GM18498 (cell line): Measurements from ENCODE around the gene AKAP11.
"Not testable (repeated sequence)": the region's sequence is repeated elsewhere in the genome, so short reads cannot be mapped to it uniquely, and the experiment has no call there.

ENCODE experiments used
- ATAC-seq: cut with Tn5 transposase; IDR thresholded peaks from one replicate; pipeline ENCODE4 v1.9.1; 2021; ENCODE audit warnings: mild to moderate bottlenecking, moderate library complexity; ENCODE audit not compliant: unreplicated experiment

AKAP11 gene, protein sequence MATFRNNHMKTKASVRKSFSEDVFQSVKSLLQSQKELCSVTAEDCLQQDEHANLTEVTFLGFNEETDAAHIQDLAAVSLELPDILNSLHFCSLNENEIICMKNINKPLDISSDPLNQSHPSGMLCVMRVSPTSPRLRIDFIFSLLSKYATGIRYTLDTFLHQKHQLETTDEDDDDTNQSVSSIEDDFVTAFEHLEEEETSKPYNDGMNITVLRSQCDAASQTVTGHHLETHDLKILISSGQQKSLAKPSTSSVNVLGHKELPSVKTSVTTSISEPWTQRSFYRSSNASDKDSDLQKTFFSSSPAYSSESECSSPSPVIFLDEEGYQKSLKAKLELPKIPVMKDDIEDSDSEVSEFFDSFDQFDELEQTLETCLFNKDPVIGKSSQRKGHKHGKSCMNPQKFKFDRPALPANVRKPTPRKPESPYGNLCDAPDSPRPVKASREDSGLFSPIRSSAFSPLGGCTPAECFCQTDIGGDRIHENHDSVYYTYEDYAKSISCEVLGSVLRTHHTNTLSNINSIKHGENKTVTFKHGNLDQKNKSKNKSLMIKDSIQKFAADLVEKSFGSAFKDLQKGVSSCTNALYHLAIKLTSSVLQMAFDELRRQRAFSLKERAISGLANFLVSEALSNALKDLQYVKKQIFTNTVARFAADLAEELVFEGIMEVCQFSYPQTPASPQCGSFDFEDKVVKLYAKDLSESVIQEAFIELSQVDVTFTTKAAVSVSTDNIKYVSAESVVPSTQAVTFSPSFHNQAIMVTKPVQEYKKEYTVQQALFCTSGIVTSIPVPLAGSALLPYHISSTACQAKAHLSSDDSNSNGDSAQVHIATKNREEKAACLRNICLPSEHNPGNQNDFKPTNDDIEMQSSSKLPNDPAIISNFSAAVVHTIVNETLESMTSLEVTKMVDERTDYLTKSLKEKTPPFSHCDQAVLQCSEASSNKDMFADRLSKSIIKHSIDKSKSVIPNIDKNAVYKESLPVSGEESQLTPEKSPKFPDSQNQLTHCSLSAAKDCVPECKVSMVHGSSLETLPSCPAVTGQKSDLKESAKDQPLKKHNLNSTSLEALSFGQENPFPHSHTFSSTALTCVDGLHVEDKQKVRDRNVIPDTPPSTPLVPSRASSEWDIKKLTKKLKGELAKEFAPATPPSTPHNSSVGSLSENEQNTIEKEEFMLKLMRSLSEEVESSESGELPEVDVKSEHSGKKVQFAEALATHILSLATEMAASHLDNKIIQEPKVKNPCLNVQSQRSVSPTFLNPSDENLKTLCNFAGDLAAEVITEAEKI (N-terminal part only)

DNA sequence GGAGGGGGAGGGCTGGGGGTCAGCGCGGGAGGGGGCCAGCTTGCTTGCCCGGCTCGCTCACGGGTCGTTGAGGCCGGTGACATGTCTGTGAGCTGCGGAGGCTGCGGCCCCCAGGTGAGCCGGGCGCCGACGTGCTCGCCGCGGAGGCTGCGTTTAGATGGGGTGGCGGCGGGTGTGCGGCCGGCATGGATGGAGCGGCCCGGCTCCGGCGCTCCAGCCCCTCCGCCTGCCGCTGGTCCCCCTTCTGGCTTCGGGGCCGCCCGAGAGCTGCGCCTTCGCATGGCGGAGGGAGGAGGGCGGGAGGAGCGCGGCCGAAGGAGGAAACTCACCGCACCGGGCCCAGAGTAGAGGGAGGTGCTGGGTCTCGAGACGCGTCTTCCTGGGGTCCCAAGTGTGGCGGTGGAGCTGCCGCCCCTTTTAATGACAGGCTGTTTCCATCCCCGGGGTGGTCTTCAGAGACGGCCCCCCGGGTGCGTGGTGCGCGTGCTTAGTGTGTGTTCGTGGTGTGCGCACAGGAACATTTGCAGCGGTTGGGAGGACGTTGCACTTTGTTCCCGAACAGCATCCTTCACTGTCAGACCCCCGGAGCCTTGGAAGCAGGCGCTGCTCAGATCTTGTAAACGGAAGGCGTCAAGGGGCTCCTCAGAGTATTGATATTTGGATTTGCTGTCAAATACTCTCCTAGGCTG, at the start of gene AKAP11:
TSS of gene AKAP11 (plus strand) at position 38 of the 689 bp plus-strand sequence. CDS start 14,197 bp downstream, outside the sequence.
- ATAC-seq, result peak; percentile 8

DNA sequence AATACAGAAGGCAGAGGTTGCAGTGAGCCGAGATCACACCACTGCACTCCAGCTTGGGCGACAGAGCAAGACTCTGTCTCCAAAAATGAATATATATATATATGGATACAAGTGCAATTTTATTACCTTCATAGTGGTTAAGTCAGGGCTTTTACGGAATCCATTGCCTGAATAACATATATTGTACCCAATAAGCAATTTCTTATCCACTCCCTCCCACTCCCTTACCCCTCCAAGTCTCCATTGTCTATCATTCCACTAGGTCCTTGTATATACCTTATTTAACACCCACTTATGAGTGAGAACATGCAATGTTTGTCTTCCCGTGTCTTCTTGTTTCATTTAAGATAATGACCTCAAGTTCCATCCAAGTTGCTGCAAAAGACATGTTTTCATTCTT, 48.3 kb upstream of the AKAP11 start:
- ATAC-seq, result no peak

DNA sequence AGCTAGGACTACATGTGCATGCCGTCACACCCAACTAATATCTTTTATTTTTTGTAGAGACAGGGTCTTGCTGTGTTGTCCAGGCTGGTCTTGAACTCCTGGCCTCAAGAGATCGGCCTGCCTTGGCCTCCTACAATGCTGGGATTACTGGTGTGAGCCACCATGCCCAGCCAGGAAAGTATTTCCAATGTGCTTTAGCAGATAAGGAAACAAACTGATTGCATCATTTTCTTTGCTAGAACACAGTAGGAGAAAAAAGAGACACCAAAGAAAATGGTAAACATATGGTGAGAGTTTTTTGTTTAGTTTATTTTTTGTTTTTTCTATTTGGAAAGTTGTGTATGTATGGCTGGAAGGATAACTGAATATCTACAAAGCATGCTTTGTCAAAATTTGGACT, 46.9 kb upstream of the AKAP11 start:
- ATAC-seq, result no peak

DNA sequence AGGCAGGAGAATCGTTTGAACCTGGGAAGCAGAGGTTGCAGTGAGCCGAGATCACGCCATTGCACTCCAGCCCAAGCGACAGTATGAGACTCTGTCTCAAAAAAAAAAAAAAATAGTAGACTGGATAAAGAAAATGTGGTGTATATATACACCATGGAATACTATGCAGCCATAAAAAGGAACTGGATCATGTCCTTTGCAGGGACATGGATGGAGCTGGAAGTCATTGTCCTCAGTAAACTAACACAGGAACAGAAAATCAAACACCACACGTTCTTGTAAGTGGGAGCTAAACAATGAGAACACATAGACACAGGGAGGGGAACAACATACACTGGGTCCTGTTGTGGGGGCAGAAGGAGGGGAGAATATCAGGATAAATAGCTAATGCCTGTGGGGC, 45.2 kb upstream of the AKAP11 start:
- not testable (repeated sequence) for ATAC-seq

DNA sequence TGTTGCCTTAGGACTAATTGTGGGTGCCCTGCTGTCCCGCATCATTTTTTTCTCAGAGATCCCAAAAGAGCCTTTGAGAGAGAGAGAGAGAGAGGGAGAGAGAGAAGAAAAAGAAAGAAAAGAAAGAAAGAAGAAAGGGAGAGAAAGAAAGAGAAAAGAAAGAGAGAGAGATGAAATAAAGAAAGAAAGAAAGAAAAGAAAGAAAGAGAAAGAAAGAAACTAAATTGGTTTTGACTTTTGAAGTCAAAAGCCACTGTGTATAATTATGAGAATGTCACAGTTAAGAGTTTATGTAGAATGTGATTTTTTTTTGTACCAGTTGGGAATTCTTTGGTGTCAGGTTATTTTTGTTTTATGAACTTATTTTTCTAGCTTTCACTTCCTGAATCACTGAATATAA, 43.4 kb upstream of the AKAP11 start:
- ATAC-seq, result no peak

DNA sequence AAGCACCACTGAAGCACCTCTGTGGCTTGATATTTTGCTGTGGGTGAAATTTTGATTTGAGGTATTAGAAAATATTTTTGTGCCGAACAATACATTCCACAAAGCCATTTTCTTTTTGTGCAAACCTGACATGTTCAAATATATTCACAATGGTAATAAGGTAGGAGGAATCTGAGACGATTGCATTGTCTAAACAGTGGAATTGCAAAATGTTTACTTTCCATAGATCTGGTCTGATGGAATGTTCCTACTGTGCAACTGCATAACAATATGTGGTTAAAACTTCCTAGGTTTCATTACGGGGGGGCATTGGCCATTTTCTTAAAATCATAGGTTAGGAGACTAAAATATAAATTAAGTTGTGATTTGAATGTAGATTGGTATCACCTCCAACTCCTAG, 42.7 kb upstream of the AKAP11 start:
- ATAC-seq, result no peak

DNA sequence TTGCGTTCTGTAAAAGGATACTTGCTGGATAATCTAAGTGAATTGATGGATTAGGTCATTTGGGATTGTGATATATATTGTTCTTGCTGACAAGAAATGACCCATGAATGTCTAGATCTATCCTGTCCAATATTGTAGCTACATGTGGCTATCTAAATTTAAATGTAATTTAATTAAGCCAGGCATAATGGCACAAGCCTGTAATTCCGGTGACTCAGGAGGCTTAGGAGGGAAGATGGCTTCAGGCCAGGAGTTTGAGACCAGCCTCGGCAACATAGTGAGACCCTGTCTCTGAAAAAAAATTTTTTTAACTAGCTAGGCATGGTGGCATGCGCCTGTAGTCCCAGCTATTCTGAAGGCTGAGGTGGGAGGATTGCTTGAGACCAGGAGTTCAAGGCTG, 39.3 kb upstream of the AKAP11 start:
- ATAC-seq, result no peak

DNA sequence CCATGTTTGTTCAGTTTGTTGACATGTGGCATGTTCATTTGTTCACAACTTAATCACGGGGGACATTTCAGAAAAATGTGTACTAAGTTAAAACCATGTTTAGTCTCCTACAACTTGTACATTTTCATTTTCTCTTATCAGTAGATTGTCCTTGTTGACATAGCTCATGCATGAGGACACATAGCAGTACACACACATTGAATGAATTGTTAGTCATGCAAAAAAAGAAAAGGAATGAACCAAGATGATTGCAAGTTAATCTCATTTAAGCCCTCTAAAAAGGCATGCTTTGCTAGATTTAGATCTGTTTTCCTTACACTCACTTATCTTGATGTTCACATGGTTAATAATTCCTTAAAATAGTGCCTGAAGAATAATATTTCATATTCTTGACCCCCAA, 38.2 kb upstream of the AKAP11 start:
- ATAC-seq, result no peak

DNA sequence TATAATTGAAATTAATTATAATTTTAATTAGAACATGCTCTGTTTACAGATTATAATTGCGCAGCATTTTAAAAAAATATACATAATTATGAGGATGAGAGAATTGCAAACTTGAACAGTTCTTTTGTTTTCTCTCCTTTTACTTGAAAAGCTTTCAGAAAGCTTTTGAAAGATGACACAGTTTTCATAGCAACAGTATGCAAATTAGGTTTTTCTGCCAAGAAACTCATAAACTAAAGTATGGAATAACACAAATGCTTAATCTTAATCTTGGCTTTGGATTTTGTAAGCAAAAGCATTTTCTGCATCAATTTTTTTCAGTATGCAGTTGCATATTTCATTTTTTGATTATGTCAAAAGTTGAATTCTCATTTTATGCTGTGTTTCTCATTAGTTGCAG, 32.8 kb upstream of the AKAP11 start:
- no peak for ATAC-seq

DNA sequence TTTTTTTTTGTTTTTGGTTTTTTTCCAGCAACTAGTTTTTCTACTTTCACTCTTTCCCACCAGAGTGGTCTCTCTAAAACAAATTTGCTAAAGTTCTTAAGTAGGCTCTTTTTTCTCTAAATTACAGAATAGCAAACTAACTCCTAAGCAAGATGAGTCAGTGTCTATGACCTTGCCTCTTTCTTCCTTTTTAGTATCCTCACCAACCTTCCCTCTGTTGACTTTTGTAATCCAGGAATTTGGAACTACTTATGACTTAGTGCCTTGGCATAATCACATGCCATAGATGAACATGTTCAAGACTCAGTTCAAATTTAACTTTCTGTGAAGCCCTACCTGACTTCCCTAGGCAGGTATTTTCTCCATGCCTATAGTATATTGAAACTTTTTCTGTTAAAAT, 32.3 kb upstream of the AKAP11 start:
- ATAC-seq, result no peak

DNA sequence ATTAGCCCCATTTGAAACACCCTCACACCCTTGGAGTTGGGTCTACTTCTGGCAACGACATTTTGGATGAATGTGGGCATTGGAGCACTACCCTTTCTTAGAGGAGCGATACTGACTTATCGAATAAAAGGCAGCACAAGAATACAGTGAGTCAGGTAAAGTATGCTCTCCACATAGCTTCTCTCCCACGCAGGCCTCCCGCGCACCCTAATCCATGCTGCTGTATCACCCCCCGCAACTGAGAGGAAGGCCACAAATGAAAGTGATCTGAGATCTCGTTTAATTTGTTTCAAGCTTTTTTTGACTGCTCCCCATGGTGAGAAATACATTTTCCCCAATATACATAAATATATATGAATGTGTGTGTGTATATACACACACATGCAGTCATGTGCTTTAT, 25.4 kb upstream of the AKAP11 start:
- no peak for ATAC-seq

DNA sequence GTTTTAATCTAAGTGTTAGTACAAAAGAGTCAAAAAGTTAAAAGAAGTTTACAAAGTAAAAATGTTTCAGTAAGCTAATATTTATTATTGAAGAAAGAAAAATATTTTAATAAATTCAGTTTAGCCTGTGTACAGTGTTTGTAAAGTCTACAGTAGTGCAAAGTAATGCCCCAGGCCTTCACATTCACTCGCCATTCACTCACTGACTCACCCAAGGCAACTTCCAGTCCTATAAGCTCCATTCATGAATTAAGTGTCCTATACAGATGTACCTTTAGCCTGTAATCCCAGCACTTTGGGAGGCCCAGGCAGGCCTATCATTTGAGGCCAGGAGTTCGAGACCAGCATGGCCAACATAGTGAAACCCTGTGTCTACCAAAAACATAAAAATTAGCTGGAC, 24.1 kb upstream of the AKAP11 start:
- no peak for ATAC-seq

DNA sequence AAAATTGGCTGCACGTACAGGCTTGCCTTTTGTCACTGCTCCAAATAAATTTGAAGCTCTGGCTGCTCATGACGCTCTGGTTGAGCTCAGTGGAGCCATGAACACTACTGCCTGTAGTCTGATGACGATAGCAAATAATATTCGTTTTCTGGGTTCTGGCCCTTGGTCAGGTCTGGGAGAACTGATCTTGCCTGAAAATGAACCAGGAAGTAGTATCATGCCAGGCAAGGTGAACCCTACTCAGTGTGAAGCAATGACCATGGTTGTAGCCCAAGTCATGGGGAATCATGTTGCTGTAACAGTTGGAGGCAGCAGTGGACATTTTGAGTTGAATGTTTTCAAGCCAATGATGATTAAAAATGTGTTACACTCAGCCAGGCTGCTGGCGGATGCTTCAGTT, 16.1 kb upstream of the AKAP11 start:
- ATAC-seq, result no peak

DNA sequence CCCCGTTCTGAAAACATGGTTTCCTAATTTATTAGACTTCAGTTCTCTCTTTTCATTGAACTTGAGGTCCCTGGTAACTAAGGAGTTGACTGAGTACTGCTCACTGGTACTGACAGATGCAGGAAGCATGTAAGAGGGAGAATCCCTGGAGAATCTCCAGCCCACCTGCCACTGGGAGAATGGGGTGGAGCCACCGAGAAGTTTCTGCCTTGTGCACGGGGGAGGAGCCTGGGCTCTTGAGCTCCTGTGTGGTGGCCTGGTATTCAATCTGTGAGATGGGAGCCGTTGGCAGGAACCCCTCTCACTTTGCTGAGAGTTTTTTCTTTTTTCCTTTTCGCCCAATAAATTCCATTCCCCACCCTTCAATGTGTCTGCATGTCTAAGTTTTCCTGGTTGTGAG, 13.2 kb upstream of the AKAP11 start:
- no peak for ATAC-seq

DNA sequence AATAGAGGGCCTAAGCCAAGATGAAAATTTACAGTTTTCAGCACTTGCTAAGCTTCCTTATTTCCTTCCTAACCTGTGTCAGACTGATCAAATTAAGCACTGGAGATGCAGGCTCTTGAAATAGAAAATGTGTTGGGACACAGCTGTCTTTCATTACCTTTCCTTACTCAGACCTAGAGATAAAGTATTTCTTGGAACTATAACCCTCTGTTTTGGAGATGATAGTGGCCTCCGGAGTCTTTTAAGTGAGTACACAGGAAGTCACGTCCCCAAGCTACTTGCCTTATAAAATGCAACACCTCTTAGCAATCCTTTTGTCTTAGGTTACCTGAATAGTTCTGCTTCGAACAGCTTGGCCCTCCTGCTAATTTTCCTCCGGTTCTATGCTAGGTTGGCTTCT, 12.4 kb upstream of the AKAP11 start:
- no peak for ATAC-seq

DNA sequence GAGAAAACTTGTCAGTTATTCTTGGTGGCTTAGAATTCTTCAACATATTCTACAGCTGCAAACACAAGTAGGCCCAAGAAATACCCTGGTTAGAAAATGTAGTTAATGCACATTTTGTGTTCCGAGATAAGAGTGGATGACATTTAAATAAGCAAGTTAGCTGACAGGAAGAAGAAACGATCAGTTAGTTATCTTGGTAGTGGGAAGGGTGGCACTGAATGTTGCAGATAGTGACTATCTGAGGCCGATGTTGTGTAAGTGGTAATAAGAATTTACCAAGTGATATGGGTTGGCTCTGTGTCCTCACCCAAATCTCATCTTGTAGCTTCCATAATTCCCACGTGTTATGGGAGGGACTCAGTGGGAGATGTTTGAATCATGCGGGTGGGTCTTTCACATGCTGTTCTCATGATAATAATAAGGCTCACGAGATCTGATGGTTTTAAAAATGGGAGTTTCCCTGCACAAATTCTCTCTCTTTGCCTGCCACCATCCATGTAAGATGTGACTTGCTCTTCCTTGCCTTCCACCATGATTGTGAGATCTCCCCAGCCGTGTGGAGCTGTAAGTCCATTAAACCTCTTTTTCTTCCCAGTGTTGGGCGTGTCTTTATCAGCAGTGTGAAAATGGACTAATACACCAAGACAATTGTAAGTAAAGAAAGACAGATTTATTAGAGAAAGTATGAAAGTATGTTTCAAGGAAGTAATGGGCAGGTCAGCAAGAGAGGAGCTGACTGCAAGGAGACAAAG, 10.9 kb upstream of the AKAP11 start:
- ATAC-seq, result no peak

DNA sequence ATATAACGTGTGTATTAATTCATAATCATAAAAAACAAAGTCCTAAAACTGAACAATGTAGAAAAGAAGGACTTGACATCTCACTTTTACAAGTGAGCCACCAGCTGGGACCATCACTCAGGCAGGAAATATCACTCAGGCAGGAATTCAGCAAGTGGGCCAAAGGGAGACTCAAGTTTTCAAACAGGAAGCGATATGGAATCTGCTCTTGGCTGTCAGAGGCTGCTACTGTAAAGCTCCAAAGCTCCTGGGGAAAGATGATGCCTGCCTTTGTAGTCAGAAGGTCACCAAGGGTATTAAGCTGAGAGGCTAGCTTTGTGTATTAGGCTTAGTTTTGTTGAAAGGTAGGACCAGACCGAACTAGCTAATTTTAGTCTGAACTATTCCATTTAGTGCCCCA, 5.5 kb upstream of the AKAP11 start:
- ATAC-seq, result no peak

DNA sequence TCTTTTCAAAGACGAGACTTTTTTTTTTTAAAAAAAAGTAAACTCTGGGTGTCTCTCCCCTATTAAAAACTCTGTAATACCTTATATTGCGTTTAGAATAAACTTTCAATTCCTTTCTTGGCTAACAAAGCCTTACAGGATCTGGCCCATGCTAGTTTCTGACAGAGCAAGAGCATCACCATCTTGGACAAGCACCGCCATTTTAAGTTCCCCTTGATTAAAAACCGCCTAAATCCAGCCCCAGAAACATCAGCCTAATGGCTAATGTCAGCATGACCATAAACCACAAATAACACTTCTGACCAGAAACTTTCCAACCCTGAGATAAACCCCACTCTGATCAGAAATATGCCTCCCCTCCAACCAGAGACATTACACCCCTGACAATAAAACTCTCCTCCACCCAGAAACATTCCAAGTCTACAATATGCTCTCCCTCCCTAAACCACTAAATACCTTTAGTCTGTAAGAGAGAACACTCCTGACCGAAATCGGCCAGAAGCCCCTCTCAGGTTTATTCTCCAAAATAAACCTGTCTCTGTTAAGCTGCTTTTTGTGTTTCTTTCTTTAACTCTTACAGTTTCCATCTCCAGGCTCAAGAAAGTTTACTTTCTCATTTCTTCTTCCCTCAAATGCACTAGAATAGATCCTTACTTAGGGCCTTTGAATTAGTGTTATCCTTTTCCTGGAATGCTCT, 1.6 kb upstream of the AKAP11 start:
- no peak for ATAC-seq

DNA sequence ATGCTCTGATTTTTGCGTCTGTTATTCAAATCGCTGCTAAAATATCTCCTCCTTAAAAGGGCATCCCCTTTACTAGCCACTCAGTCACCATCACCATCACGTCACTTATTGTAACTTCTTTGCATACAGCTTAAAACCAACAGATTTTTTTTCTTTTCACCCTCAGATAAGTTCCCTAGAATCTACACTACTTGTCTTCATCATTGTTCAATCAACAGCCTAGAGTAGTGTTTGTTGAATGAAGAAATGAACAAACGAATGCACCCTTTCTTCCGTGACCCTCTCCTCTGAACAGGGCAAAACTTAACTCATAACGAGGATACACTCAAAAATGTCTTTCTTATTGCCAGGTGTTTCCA, 1.1 kb upstream of the AKAP11 start:
- no peak for ATAC-seq
